ENCODE data around the gene RGS8.

Gene RGS8

GRCh38 chr1:182684116-182684828 is at the start of gene RGS8:
Gene RGS8 (minus strand): TSS chr1:182684587. CDS start chr1:182669649, 14,938 bp downstream.
- Mint-ChIP-seq H3K27ac (no peak within 1 kb of the TSS), H3K9me3 (no peaks in the 10 kb centered on the region), H3K4me3 (no peak within 1 kb of the TSS), H3K36me3 (no peaks in the 10 kb centered on the region), H3K4me1 (peaks cover 36% of the 10 kb centered on the region)
- ATAC-seq, result no peak
- DNase-seq (ENCODE audit: low spot score in 2 of 2), result no peak

- no peak overlapping the region for H3K27ac Mint-ChIP-seq
- ATAC-seq (no peak), DNase-seq (ENCODE audit: low spot score in 2 of 2) (no peak)
- H3K4me1 Mint-ChIP-seq, result no peaks in the 10 kb centered on the region
- H3K4me3 Mint-ChIP-seq, result no peak overlapping the region
- H3K36me3 Mint-ChIP-seq, result no peaks in the 10 kb centered on the region
- H3K9me3 Mint-ChIP-seq, result no peaks in the 10 kb centered on the region
Observed at GRCh38 chr1:182731852-182732575, 47.6 kb upstream of the RGS8 start.

- DNase-seq (ENCODE audit: low spot score in 2 of 2) (no peak), ATAC-seq (no peak)
- Mint-ChIP-seq H3K36me3 (no peaks in the 10 kb centered on the region), H3K9me3 (no peaks in the 10 kb centered on the region), H3K4me1 (no peaks in the 10 kb centered on the region), H3K4me3 (no peak overlapping the region), H3K27ac (no peak overlapping the region)
Observed at GRCh38 chr1:182726912-182727311, 42.5 kb upstream of the RGS8 start.

GRCh38 chr1:182725259-182726255 is 41.2 kb upstream of the RGS8 start:
- H3K4me1 Mint-ChIP-seq, result no peaks in the 10 kb centered on the region
- no peaks in the 10 kb centered on the region for H3K36me3 Mint-ChIP-seq
- no peak overlapping the region for H3K4me3 Mint-ChIP-seq
- no peak for ATAC-seq
- no peak for DNase-seq (ENCODE audit: low spot score in 2 of 2)
- no peak overlapping the region for H3K27ac Mint-ChIP-seq
- H3K9me3 Mint-ChIP-seq, result no peaks in the 10 kb centered on the region

- Mint-ChIP-seq H3K4me1 (no peaks in the 10 kb centered on the region), H3K9me3 (no peaks in the 10 kb centered on the region), H3K27ac (no peak overlapping the region), H3K36me3 (no peaks in the 10 kb centered on the region), H3K4me3 (no peak overlapping the region)
- no peak for DNase-seq (ENCODE audit: low spot score in 2 of 2)
- ATAC-seq, result no peak
Observed at GRCh38 chr1:182724215-182724614, 39.8 kb upstream of the RGS8 start.

- H3K4me3 Mint-ChIP-seq, result no peak overlapping the region
- H3K9me3 Mint-ChIP-seq, result no peaks in the 10 kb centered on the region
- no peak overlapping the region for H3K27ac Mint-ChIP-seq
- DNase-seq (ENCODE audit: low spot score in 2 of 2), result no peak
- no peaks in the 10 kb centered on the region for H3K36me3 Mint-ChIP-seq
- no peak for ATAC-seq
- H3K4me1 Mint-ChIP-seq, result no peaks in the 10 kb centered on the region
Observed at GRCh38 chr1:182723200-182723599, 38.8 kb upstream of the RGS8 start.

- DNase-seq (ENCODE audit: low spot score in 2 of 2), result no peak
- Mint-ChIP-seq H3K4me3 (no peak overlapping the region), H3K27ac (no peak overlapping the region), H3K36me3 (no peaks in the 10 kb centered on the region), H3K9me3 (no peaks in the 10 kb centered on the region), H3K4me1 (peaks cover 14% of the 10 kb centered on the region)
- ATAC-seq, result no peak
Observed at GRCh38 chr1:182721525-182721924, 37.1 kb upstream of the RGS8 start.

- Mint-ChIP-seq H3K9me3 (no peaks in the 10 kb centered on the region), H3K27ac (no peak overlapping the region), H3K4me3 (no peak overlapping the region), H3K4me1 (peaks cover 14% of the 10 kb centered on the region), H3K36me3 (no peaks in the 10 kb centered on the region)
- DNase-seq (ENCODE audit: low spot score in 2 of 2) (no peak), ATAC-seq (no peak)
Observed at GRCh38 chr1:182720463-182720862, 36.1 kb upstream of the RGS8 start.

- Mint-ChIP-seq H3K4me1 (peaks cover 18% of the 10 kb centered on the region), H3K4me3 (no peak overlapping the region), H3K36me3 (no peaks in the 10 kb centered on the region), H3K27ac (no peak overlapping the region), H3K9me3 (no peaks in the 10 kb centered on the region)
- ATAC-seq (no peak), DNase-seq (ENCODE audit: low spot score in 2 of 2) (no peak)
Observed at GRCh38 chr1:182719553-182719952, 35.2 kb upstream of the RGS8 start.

GRCh38 chr1:182718311-182718710 is 33.9 kb upstream of the RGS8 start:
- ATAC-seq, result peak; percentile 57
- H3K36me3 Mint-ChIP-seq, result no peaks in the 10 kb centered on the region
- H3K4me1 Mint-ChIP-seq, result peaks cover 30% of the 10 kb centered on the region
- no peak for DNase-seq (ENCODE audit: low spot score in 2 of 2)
- no peak overlapping the region for H3K27ac Mint-ChIP-seq
- no peak overlapping the region for H3K4me3 Mint-ChIP-seq
- H3K9me3 Mint-ChIP-seq, result no peaks in the 10 kb centered on the region

- H3K9me3 Mint-ChIP-seq, result no peaks in the 10 kb centered on the region
- no peak for DNase-seq (ENCODE audit: low spot score in 2 of 2)
- H3K4me1 Mint-ChIP-seq, result peaks cover 34% of the 10 kb centered on the region
- no peak overlapping the region for H3K4me3 Mint-ChIP-seq
- H3K27ac Mint-ChIP-seq, result no peak overlapping the region
- peak; percentile 22 for ATAC-seq
- H3K36me3 Mint-ChIP-seq, result no peaks in the 10 kb centered on the region
Observed at GRCh38 chr1:182716740-182717720, 32.6 kb upstream of the RGS8 start.

GRCh38 chr1:182715531-182715930 is 31.1 kb upstream of the RGS8 start:
- no peak overlapping the region for H3K27ac Mint-ChIP-seq
- ATAC-seq, result no peak
- no peaks in the 10 kb centered on the region for H3K36me3 Mint-ChIP-seq
- peaks cover 34% of the 10 kb centered on the region for H3K4me1 Mint-ChIP-seq
- H3K9me3 Mint-ChIP-seq, result no peaks in the 10 kb centered on the region
- no peak for DNase-seq (ENCODE audit: low spot score in 2 of 2)
- H3K4me3 Mint-ChIP-seq, result no peak overlapping the region

GRCh38 chr1:182714546-182714945 is 30.2 kb upstream of the RGS8 start:
- no peaks in the 10 kb centered on the region for H3K36me3 Mint-ChIP-seq
- no peaks in the 10 kb centered on the region for H3K9me3 Mint-ChIP-seq
- DNase-seq (ENCODE audit: low spot score in 2 of 2), result no peak
- H3K4me1 Mint-ChIP-seq, result peaks cover 41% of the 10 kb centered on the region
- no peak overlapping the region for H3K27ac Mint-ChIP-seq
- no peak overlapping the region for H3K4me3 Mint-ChIP-seq
- ATAC-seq, result no peak

GRCh38 chr1:182713939-182714338 is 29.6 kb upstream of the RGS8 start:
- Mint-ChIP-seq H3K9me3 (no peaks in the 10 kb centered on the region), H3K36me3 (no peaks in the 10 kb centered on the region), H3K27ac (peak overlapping the region; percentile 0), H3K4me1 (peaks cover 47% of the 10 kb centered on the region), H3K4me3 (peak overlapping the region; percentile 5)
- DNase-seq (ENCODE audit: low spot score in 2 of 2) (no peak), ATAC-seq (peak; percentile 80)
